ENCODE data around the gene RPS15A. TPM values are rescaled to one million over a fixed set of nuclear protein-coding genes. Genes with fewer than 3 reads are reported as not detected.
A peak's percentile ranks its signal among the peaks of the same experiment; 100 is the strongest.
"Not testable (repeated sequence)": the region's sequence is repeated elsewhere in the genome, so short reads cannot be mapped to it uniquely, and the experiment has no call there.

Gene RPS15A
- total and polyA plus RNA-seq, 10 donors: 942 to 7,824 (median 2,150) TPM

DNA sequence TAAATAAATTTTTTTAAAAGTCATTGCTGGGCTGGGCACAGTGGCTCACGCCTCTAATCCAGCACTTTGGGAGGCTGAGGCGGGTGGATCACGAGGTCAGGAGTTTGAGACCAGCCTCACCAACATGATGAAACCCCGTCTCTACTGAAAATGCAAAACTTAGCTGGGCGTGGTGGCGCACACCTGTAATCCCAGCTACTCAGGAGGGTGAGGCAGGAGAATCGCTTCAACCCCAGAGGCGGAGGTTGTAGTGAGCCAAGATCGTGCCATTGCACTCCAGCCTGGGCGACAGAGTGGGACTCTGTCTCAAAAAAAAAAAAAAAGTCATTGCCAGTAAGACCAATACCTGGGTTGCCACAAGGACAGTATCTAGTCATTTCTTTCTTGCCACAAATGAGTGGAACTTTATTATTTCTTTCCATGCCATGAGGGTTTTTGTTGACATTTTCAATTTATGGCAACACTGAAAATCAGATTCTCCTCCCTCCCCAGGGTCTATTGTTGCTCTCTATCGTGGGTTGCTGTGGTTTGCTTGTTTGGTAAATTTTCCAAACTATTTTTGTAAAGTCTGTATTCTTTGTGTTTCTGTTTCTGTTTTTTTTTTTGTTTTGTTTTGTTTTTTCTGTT is 19.7 kb downstream of the RPS15A start:
- intact Hi-C loops (cut with DNase I; ENCODE audit: low total_unique reads); H3K4me3 ChIP-seq; H3K36me3 ChIP-seq; H3K27me3 ChIP-seq (replicated peaks in 1 of 7); H3K9me3 ChIP-seq; DNase-seq; H3K4me1 ChIP-seq; H3K27ac ChIP-seq: not testable (repeated sequence)
- WGBS, 5 donors: 86 to 94% (median 88%) methylated on average over 11 of the region's 11 CpGs

DNA sequence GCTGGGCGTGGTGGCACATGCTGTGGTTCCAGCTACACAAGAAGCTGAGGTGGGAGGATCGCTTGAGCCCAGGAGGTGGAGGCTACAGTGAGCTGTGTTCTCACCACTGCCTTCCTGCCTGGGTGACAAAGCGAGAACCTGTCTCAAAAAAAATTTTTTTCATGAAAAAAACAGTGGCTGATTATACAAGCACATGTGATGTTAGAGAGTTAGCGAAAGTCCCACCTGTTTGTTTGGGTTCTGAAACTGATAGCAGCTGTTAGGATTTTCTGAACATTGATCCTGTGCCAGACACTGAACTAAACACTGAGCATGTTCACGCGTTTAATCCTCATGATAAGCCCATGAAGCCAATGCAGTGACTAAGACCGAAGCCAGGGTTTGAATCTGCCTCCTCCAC is 22.9 kb downstream of the RPS15A start:
- H3K9me3 ChIP-seq; intact Hi-C loops (cut with DNase I; ENCODE audit: low total_unique reads); H3K27ac ChIP-seq; H3K4me3 ChIP-seq; DNase-seq; H3K4me1 ChIP-seq; H3K36me3 ChIP-seq; H3K27me3 ChIP-seq (replicated peaks in 1 of 7): not testable (repeated sequence)
- 44 to 63% (median 54%) methylated on average over 6 of the region's 7 CpGs for WGBS, 5 donors

DNA sequence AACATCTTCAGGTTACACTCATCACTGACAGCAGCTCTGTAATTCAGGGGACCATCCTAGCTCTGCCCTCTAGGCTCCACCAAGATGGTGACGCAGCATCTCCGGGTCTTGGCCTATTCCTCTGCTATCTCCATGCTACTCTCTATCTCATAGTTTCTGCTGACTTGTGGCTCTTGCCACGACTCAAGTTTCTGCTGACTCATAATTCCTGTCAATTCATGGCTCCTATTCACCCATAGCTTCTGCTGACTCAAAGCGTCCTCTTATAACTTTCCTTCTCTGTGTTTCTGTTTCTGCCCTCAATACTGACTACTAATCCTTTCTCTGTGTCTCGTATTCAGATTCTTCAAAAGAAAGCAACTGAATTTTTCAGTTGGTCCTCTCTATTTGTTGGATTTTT is 27.4 kb downstream of the RPS15A start:
- intact Hi-C loops (cut with DNase I; ENCODE audit: low total_unique reads); DNase-seq; H3K9me3 ChIP-seq; H3K27ac ChIP-seq; H3K36me3 ChIP-seq; H3K4me1 ChIP-seq; H3K27me3 ChIP-seq (replicated peaks in 1 of 7); H3K4me3 ChIP-seq: not testable (repeated sequence)
- WGBS, 5 donors: 13 to 53% (median 35%) methylated on average over 2 to 3 of the region's 5 CpGs

DNA sequence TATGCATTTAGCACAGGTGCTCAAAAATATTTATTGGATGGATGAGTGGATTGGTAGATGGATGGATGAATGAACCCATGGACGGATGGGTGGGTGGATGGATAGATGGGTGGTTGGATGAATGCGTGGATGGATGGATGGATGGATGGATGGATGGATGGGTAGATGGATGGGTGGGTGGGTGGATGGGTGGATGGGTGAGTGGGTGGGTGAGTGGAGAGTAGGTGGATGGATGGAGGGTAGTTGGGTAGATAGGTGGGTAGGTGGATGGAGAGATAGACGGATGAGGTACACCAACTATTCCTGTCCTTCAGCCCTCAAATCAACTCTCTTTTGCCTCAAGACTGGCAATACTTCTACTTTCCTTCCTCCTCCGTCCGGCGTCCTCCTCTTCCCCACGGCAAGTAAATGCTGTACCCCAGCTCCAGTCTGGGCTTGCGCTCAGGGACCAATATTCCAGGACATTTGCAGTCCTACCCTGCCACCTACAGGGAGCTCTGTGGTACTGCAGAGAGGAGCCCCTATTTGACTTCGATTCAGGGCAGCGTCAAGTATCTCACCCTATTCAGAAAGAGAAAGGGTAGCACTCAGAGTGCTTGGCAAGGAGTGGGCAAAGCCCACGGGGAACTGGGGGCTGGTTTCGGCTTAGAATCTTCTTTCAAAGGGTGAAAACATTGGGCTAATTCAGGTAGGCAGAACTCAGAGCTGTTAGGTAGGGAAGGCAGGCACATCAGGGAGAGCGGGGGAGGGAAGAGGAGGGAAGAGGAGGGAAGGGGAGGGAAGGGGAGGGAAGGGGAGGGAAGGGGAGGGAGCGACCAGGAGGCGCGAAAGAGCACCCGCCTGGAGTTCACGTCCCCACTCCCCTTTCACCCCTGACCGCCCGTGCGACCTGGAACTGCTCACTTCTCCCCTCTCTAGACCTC is 30.3 kb downstream of the RPS15A start:
- intact Hi-C loops (cut with DNase I; ENCODE audit: low total_unique reads); H3K36me3 ChIP-seq; H3K4me3 ChIP-seq; H3K27ac ChIP-seq; H3K4me1 ChIP-seq; H3K27me3 ChIP-seq (replicated peaks in 1 of 7); H3K9me3 ChIP-seq; DNase-seq: not testable (repeated sequence)
- TF ChIP-seq, protein P1, sequence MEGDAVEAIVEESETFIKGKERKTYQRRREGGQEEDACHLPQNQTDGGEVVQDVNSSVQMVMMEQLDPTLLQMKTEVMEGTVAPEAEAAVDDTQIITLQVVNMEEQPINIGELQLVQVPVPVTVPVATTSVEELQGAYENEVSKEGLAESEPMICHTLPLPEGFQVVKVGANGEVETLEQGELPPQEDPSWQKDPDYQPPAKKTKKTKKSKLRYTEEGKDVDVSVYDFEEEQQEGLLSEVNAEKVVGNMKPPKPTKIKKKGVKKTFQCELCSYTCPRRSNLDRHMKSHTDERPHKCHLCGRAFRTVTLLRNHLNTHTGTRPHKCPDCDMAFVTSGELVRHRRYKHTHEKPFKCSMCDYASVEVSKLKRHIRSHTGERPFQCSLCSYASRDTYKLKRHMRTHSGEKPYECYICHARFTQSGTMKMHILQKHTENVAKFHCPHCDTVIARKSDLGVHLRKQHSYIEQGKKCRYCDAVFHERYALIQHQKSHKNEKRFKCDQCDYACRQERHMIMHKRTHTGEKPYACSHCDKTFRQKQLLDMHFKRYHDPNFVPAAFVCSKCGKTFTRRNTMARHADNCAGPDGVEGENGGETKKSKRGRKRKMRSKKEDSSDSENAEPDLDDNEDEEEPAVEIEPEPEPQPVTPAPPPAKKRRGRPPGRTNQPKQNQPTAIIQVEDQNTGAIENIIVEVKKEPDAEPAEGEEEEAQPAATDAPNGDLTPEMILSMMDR (IDR thresholded peaks at IDR 0.05 in 8 of 11, conservative IDR thresholded peaks at IDR 0.05 in 3 of 11): peak; percentile 53 to 83 (median 69)
- whole genome bisulfite sequencing, 5 donors: 32 to 40% (median 34%) methylated on average over 6 to 19 of the region's 21 CpGs

DNA sequence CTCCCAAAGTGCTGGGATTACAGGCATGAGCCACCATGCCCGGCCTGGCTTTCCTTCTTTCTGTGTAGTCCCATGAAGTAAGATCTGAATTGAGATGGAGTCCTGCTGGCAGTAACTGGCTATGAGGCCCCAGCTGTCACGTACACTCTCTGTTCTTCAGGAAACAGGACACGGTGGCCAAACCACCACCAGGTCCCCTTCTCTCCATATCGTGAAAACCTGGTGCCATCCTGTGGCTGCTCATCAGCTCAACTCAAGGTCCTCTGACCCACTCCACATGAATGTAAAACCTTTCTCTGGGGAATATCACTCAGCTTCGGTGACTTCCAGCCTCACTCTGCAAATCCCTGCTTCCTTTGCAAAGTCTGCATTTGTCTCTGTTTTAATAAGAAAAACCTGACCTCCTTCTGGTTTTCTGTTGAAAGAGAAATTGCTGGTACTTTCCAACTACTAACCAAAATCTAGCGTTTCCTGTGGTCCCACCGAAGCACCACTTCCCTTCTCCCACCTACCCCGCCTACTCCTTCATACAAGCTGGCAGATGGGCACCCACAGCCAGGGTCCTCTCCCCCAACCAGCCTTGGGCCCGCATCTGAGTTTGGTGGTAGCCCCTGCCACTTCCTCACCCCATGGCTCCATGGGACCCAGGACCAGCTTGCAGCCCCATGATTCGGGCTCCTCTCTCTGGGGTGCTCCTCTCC is 32.0 kb downstream of the RPS15A start:
- intact Hi-C loops (cut with DNase I; ENCODE audit: low total_unique reads); H3K27ac ChIP-seq; H3K4me1 ChIP-seq; H3K9me3 ChIP-seq; H3K4me3 ChIP-seq; H3K36me3 ChIP-seq; DNase-seq; H3K27me3 ChIP-seq (replicated peaks in 1 of 7): not testable (repeated sequence)
- WGBS, 5 donors: 0 to 31% (median 22%) methylated on average over 2 to 4 of the region's 10 CpGs; no CpG with 5 or more reads in 1 of the 5 donors

DNA sequence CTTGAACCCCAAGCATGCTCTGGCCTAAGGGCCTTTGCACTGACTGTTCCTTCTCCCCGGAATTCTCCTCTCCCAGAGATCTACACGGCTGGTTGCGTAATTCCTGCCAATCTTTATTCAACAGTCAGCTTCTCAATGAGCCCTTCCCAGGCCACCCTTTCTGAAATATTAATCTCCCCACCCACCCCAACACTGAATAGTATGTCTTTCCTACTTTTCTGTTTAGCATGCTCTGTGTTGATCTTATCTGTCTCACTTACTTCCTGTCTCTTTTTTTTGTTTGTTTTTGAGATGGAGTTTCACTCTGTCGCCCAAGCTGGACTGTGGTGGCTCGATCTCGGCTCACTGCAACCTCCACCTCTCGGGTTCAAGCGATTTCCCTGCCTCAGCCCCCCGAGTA is 33.5 kb downstream of the RPS15A start:
- DNase-seq; H3K27ac ChIP-seq; H3K9me3 ChIP-seq; H3K27me3 ChIP-seq (replicated peaks in 1 of 7); H3K36me3 ChIP-seq; intact Hi-C loops (cut with DNase I; ENCODE audit: low total_unique reads); H3K4me3 ChIP-seq; H3K4me1 ChIP-seq: not testable (repeated sequence)
- 48 to 60% (median 55%) methylated on average over 9 of the region's 9 CpGs for WGBS, 5 donors

DNA sequence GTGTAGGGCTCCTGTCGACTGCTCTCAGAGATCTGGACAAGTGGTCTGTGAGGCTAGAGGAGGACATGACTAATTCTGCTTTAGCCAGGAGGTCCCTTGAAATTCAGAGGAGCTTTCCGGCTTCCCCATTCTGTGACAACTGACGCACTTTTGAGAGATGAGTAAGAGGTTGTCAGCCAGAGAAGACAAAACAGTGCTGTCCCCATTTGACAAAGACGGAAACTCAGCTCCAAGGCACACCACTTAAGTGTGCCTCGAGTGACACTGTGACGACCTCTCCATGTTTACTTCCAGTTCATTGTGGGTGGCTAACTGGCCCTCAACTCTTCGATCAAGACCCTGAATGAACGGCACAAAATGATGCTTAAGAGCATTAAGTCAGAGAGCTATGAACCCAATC is 47.3 kb downstream of the RPS15A start:
- intact Hi-C loops (cut with DNase I; ENCODE audit: low total_unique reads); DNase-seq; H3K27ac ChIP-seq; H3K4me1 ChIP-seq; H3K27me3 ChIP-seq (replicated peaks in 1 of 7); H3K4me3 ChIP-seq; H3K36me3 ChIP-seq; H3K9me3 ChIP-seq: not testable (repeated sequence)
- WGBS, 5 donors: 52 to 72% (median 61%) methylated on average over 2 to 5 of the region's 8 CpGs; no CpG with 5 or more reads in 1 of the 5 donors

DNA sequence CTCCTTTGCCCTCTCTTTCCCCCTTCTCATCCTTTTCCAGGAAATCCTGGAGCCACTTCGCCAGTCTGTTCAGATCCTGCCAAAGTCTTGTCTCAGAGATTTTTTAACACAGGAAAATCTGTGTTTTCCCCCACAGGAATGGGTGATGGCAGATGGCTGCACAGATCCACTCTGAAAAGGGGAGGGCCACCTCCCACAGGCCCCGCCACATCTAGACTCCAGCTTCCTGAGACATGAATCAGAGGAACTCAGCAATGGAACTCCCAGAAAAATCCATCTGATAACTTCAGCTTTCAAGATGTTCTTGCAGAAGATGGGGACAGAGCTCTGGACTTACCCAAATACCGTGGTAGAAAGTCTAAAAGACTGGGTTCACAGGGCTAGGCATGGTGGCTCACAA is 50.1 kb downstream of the RPS15A start:
- 40 to 83% (median 52%) methylated on average over 1 of the region's 3 CpGs; no CpG with 5 or more reads in 1 of the 5 donors for WGBS, 5 donors
- H3K27ac ChIP-seq; H3K4me1 ChIP-seq; DNase-seq; H3K4me3 ChIP-seq; intact Hi-C loops (cut with DNase I; ENCODE audit: low total_unique reads); H3K9me3 ChIP-seq; H3K36me3 ChIP-seq; H3K27me3 ChIP-seq (replicated peaks in 1 of 7): not testable (repeated sequence)

DNA sequence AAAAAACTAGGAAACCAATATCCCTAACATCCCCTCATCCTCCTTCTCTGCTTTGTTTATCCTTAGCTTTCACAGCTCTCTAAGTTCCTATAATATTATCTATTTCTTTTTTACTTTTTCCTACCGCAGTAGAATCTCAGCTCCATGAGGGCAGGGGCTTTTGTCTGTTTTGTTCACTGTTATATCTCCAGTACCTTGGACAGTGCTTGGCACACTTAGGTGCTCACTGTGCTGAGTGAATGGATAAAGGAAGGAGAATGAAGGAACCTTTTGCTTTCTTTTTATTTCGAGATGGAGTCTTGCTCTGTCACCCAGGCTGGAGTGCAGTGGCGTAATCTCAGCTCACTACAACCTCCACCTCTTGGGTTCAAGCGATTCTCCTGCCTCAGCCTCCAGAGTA is 51.4 kb downstream of the RPS15A start:
- H3K9me3 ChIP-seq; H3K27ac ChIP-seq; H3K36me3 ChIP-seq; DNase-seq; H3K4me1 ChIP-seq; intact Hi-C loops (cut with DNase I; ENCODE audit: low total_unique reads); H3K4me3 ChIP-seq; H3K27me3 ChIP-seq (replicated peaks in 1 of 7): not testable (repeated sequence)
- 61 to 89% (median 78%) methylated on average over 3 to 4 of the region's 4 CpGs for WGBS, 5 donors

DNA sequence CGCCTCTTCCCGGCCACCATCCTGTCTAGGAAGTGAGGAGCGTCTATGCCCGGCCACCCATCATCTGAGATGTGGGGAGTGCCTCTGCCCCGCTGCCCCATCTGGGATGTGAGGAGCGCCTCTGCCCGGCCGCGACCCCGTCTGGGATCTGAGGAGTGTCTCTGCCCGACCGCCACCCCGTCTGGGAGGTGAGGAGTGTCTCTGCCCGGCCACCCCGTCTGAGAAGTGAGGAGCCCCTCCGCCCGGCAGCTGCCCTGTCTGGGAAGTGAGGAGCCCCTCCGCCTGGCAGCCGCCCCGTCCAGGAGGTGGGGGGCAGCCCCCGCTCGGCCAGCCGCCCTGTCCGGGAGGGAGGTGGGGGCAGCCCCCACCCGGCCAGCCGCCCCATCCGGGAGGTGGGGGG is 55.9 kb downstream of the RPS15A start:
- H3K36me3 ChIP-seq; intact Hi-C loops (cut with DNase I; ENCODE audit: low total_unique reads); H3K27me3 ChIP-seq (replicated peaks in 1 of 7); H3K9me3 ChIP-seq; H3K4me1 ChIP-seq; H3K4me3 ChIP-seq; H3K27ac ChIP-seq: not testable (repeated sequence)
- DNase-seq: peak; percentile 71
- 90 to 99% (median 93%) methylated on average over 6 to 27 of the region's 27 CpGs for WGBS, 5 donors
